ENCODE measurements around the gene CPT2. TPM values are rescaled to one million over a fixed set of nuclear protein-coding genes. Genes with fewer than 3 reads are reported as not detected.

CPT2 gene
- total RNA-seq, 2 experiments from 2014 or later = 10.6 to 12.0 TPM

GRCh38 chr1:53220171-53220961 lies 23.7 kb downstream of the CPT2 start, which contains the start of gene CZIB:
TSS of gene CZIB (minus strand) at chr1:53220634. CDS start at chr1:53220575, 59 bp downstream.
- H3K9me3 ChIP-seq (ENCODE audit: control insufficient read depth in 1 of 2, insufficient read depth in 1 of 2, low read length in 2 of 2) = no peaks in the 10 kb centered on the region
- no peaks in the 10 kb centered on the region for H3K9me3 Mint-ChIP-seq
- peak within 1 kb of the TSS; percentile 97 for H3K27ac Mint-ChIP-seq
- peaks cover 45% of the 10 kb centered on the region for H3K36me3 Mint-ChIP-seq (ENCODE audit: low read depth)
- peaks cover 19% of the 10 kb centered on the region for H3K4me1 ChIP-seq (ENCODE audit: insufficient read depth, low read length)
- intact Hi-C loops (cut with DNase I, micrococcal nuclease) = loop anchor here (1.0 to 10.0 kb wide), 2 partner anchors 24 to 1544 kb away; partner anchors contain the start of genes CPT2 (in 1 of the 2) and PARS2 (in 1 of the 2)
- DNase-seq = peak; percentile 80 to 96 (median 89)
- peak; percentile 90 for ATAC-seq (ENCODE audit: poor library complexity)
- H3K4me3 Mint-ChIP-seq = peak within 1 kb of the TSS; percentile 98
- H3K27ac ChIP-seq (ENCODE audit: low read depth in 1 of 2, low read length in 2 of 2) = peak within 1 kb of the TSS; percentile 95 to 96
- CTCF ChIA-PET = interaction anchor here (0.5 to 1.3 kb wide), 3 partner anchors 22 to 38 kb away, joined by 3 read pairs; no protein-coding TSS in a partner anchor
- no peak for TF ChIP-seq CTCF (IDR thresholded peaks at IDR 0.05)
- peaks cover 35% of the 10 kb centered on the region for H3K4me1 Mint-ChIP-seq (ENCODE audit: low read depth)
- H3K27me3 Mint-ChIP-seq = no peaks in the 10 kb centered on the region
- H3K4me3 ChIP-seq (ENCODE audit: low read length) = peak within 1 kb of the TSS; percentile 84
- peaks cover 19% of the 10 kb centered on the region for H3K36me3 ChIP-seq (ENCODE audit: insufficient read depth, low read length)
- no peaks in the 10 kb centered on the region for H3K27me3 ChIP-seq (ENCODE audit: control insufficient read depth in 1 of 2, insufficient read depth in 2 of 2, low read length in 2 of 2)
- POLR2A ChIA-PET = interaction anchor here (0.7 to 3.3 kb wide), 4 partner anchors 15 to 299 kb away, joined by 3 to 13 read pairs (median 8); partner anchors contain the start of genes CPT2 and ECHDC2

- Histone ChIP-seq H3K27me3 (ENCODE audit: control insufficient read depth in 1 of 2, insufficient read depth in 2 of 2, low read length in 2 of 2) (no peaks in the 10 kb centered on the region), H3K27ac (ENCODE audit: low read depth in 1 of 2, low read length in 2 of 2) (peak overlapping the region; percentile 95 to 96), H3K4me1 (ENCODE audit: insufficient read depth, low read length) (peaks cover 19% of the 10 kb centered on the region), H3K36me3 (ENCODE audit: insufficient read depth, low read length) (peaks cover 15% of the 10 kb centered on the region), H3K4me3 (ENCODE audit: low read length) (peak overlapping the region; percentile 84), H3K9me3 (ENCODE audit: control insufficient read depth in 1 of 2, insufficient read depth in 1 of 2, low read length in 2 of 2) (no peaks in the 10 kb centered on the region)
- ATAC-seq (ENCODE audit: poor library complexity) (no peak), DNase-seq (no peak)
- CTCF ChIA-PET = interaction anchor here (0.5 kb wide), 1 partner anchor 28 kb away, joined by 3 read pairs; no protein-coding TSS in a partner anchor
- Mint-ChIP-seq H3K4me1 (ENCODE audit: low read depth) (peaks cover 35% of the 10 kb centered on the region), H3K4me3 (peak overlapping the region; percentile 98), H3K9me3 (no peaks in the 10 kb centered on the region), H3K27ac (peak overlapping the region; percentile 97), H3K27me3 (no peaks in the 10 kb centered on the region), H3K36me3 (ENCODE audit: low read depth) (peaks cover 43% of the 10 kb centered on the region)
- TF ChIP-seq CTCF (IDR thresholded peaks at IDR 0.05) = no peak
- POLR2A ChIA-PET = interaction anchor here (2.3 to 3.3 kb wide), 2 partner anchors 14 to 24 kb away, joined by 11 to 13 read pairs; partner anchors contain the start of gene CPT2
- intact Hi-C loops (cut with DNase I, micrococcal nuclease) = loop anchor here (1.0 to 10.0 kb wide), 3 partner anchors 16 to 1544 kb away; partner anchors contain the start of genes CPT2 (in 1 of the 2) and PARS2 (in 1 of the 2)
Observed at GRCh38 chr1:53220962-53221286, 24.3 kb downstream of the CPT2 start.

DNA sequence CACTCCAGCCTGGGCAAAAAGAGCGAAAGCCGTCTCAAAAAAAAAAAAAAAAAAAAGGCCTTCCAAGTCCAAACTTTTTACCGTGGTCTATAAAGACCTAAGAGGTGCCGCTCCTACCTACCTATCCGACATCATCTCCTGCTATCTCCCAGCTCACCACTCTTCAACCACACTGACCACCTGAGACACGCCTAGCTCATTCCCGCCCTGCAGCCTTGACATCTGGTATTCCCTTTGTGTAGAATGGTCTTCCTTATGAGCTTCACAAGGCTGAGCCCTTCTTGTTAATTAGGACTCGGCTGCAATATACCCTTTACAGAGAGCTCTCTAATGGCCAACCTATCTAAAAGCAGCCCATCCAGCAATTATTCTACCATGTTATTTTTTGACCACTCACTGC lies 41.0 kb downstream of the CPT2 start:
- H3K4me1 Mint-ChIP-seq (ENCODE audit: low read depth) = peaks cover 40% of the 10 kb centered on the region
- H3K27me3 Mint-ChIP-seq = no peaks in the 10 kb centered on the region
- peak in 1 of 14 experiments; percentile 14 for DNase-seq
- peaks cover 56% of the 10 kb centered on the region for H3K36me3 Mint-ChIP-seq (ENCODE audit: low read depth)
- no peaks in the 10 kb centered on the region for H3K9me3 Mint-ChIP-seq
- H3K27ac ChIP-seq (ENCODE audit: low read depth in 1 of 2, low read length in 2 of 2) = peak overlapping the region; percentile 69 to 84
- POLR2A ChIA-PET = no interaction called here
- peak overlapping the region; percentile 99 for H3K4me3 Mint-ChIP-seq
- peaks cover 26% of the 10 kb centered on the region for H3K4me1 ChIP-seq (ENCODE audit: insufficient read depth, low read length)
- intact Hi-C loops (cut with DNase I, micrococcal nuclease) = loop anchor here (1.0 to 5.0 kb wide), 4 partner anchors 16 to 310 kb away; partner anchors contain the start of genes CPT2 (in 2 of the 2), LRP8 (in 1 of the 2) and SCP2 (in 1 of the 2)
- no peak for TF ChIP-seq CTCF (IDR thresholded peaks at IDR 0.05)
- H3K9me3 ChIP-seq (ENCODE audit: control insufficient read depth in 1 of 2, insufficient read depth in 1 of 2, low read length in 2 of 2) = no peaks in the 10 kb centered on the region
- peak overlapping the region; percentile 76 for H3K4me3 ChIP-seq (ENCODE audit: low read length)
- no peak for ATAC-seq (ENCODE audit: poor library complexity)
- H3K36me3 ChIP-seq (ENCODE audit: insufficient read depth, low read length) = peaks cover 36% of the 10 kb centered on the region
- peak overlapping the region; percentile 100 for H3K27ac Mint-ChIP-seq
- H3K27me3 ChIP-seq (ENCODE audit: control insufficient read depth in 1 of 2, insufficient read depth in 2 of 2, low read length in 2 of 2) = no peaks in the 10 kb centered on the region
- CTCF ChIA-PET = no interaction called here
